UCSD-AML1 (cell line): ENCODE measurements around the gene PIK3R4.

ENCODE experiments used
- DNase-seq: peaks from one replicate; lab custom pipeline; 2025; ENCODE audit not compliant: unreplicated experiment; lab: John Stamatoyannopoulos, UW

The PIK3R4 gene

DNA sequence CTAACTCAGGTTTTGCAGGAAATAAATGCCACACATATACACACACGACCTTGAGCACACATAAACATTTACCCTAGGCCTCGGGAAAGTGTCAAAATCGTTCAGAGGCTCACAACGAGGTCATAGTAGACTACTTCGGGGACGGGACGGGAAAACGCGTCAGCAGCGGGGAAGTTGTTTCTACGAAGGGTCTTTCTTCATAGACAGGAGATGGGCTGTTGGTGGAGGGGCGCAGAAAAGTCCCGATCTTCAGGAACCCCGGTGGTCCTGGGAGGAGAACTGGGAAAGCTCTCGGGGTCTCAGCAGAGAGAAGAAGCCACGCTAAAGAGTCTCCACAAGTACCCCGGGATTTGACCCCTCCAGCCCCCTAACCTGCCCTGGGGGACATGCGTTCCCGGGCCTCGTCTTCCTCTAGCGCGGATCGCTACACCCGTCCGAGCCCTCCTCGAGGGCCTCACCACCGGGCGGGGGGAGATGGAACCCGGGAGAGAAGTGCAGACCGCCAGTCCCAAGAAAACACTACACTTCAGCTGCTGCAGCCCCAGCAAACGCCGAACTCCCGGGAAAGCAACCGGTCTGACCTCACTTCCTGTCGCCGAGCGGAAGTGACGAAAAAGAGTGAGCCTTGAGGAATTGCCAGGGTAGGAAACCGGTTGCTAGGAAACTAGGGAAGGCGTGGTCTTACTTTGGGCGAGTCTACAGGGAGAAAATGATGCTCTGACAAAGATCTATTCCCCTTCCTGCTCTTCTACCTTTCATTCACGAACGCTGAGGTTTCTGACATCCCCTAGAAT lies at the start of gene PIK3R4:
Gene PIK3R4, minus strand, starts transcription at position 584 of the 794 bp plus-strand sequence. CDS start 1,611 bp downstream, outside the sequence.
- DNase-seq, result peak; percentile 89

DNA sequence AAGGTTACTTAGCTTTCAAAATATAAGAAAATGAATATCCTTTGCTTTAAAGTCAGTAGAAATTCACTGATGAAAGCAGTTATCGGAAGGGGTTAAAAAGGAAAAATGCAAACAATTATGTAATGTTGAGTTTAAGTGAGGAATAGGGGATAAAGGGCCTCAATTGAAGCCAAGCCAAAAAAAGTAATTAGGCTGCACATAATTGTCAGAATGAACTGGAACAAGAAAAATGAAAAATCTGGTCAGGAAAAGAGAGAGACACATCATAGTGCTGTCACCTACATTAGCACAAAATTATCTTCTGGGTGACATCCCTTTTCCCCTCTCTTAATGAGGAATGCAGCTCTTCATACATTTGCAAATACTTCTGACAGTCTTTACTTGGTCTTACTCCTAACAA lies 48.8 kb upstream of the PIK3R4 start:
- no peak for DNase-seq

DNA sequence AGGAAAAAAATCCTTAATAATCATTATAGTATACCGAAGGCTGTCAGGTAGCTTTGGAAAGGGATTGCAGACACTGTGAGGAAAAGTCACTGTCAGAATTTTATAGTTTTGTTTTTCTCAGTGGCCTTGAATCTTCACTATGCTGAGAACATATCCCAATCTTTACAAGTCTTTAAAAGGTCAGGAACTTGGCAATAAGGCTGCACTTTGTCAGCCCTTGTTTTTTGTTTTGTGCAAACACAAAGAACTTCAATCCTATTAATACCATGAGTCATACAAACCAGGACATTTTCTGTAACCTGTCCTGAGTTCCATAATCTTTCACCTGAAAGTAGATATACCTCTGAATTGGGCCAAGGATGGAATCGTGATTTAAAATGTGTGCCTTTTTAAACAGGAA lies 45.6 kb upstream of the PIK3R4 start:
- DNase-seq, result no peak

DNA sequence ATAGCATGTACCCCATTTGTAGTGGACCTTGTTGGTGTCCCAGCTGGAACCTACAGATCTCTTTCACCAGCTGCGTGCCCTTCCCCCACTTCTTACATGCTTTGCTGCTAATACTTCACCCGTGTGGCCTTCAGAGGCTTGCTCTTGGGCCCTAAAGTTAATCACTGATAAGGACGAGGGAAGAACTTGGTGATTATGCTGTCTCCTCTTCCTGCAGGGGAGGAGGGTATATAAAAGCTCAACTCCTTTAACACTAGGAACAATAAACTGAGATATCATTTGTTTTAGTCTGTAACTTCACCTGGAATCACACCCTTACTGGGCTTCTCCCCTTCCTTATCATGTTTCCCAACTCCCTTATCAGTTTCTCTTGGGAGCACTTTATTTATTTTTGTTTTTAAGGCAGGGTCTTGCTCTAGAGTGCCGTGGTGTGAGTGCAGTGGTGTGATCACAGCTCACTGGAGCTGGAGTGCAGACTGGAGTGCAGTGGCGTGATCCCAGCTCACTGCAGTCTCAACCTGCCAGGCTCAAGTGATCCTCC lies 43.2 kb upstream of the PIK3R4 start:
- DNase-seq, result no peak

GRCh38 chr3:130787422-130788068 lies 40.9 kb upstream of the PIK3R4 start:
- peak; percentile 46 for DNase-seq

DNA sequence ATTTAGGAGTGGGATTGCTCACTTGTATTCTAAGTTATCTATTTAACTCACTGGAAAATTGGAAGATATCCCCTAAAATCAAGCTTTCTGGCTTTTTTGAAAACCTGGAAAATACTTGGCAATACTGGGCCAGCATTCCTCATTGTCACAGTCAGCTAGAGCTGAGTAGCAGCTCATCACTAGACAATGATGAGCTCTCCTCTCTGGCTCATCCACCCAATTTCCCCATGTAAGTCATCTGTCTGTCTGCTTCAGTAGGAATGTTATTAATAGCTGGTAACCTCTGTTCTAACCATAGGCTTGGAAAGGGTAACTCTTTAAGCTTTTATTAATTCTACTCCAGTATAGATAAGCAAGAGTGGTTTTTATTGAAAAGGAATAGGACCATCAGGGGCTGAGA lies 39.7 kb upstream of the PIK3R4 start:
- DNase-seq, result no peak

DNA sequence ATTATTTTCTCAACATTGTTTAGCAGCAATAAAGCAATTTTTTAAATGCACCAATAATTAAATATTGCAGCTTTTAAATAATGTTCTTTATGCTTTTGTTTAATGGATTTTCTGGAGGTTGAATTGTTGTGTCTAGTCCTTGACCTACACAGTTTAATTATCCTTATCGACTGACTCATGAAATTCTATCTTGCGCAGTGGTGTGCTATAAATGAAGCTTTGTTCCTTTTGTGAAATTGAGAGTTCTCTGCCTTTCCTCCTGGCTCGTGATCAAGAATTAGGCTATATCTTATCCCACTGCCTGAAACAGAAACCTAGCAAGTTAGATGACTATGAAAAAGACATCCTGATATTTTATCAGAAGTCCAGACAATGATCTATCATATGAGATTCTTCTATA lies 37.0 kb upstream of the PIK3R4 start:
- no peak for DNase-seq

DNA sequence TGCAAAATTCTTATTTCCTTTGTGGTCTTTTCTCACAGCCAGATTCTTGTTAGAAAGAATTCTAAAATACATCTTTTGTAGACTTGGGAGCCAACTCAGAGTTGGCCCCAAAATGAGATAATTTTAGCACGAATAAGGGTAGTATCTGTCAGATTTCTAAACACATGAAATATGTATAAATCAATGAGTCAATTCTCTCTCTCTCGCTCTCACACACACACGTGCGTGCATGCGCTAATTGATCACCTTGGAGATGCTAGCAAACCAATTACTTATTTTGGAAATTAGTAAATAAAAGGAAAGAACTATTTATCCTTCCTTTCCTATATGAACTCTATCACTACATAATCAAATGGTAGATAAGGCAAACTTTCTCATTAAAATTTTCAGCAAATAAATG lies 32.9 kb upstream of the PIK3R4 start:
- no peak for DNase-seq

- no peak for DNase-seq
These were observed 32.4 kb upstream of the PIK3R4 start for GRCh38 chr3:130779031-130779430.

DNA sequence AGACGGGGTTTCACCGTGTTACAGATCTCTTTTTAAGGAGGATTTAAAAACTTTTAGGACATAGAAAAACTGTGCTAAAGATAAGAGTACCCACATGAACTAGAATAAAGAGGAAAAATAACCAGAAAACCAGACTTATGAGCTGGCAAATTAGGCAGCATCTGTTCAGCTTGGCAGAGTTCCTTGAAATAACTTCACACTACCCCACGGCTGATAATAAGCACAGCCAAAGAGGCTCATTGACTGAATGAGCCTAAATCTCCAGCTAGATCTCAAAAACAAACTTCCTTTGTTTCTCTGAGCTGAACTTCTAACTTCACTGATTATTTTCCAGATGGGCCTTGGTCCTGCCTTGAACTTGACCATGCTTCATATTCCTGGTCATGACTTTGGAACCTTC lies 26.7 kb upstream of the PIK3R4 start:
- DNase-seq, result no peak

DNA sequence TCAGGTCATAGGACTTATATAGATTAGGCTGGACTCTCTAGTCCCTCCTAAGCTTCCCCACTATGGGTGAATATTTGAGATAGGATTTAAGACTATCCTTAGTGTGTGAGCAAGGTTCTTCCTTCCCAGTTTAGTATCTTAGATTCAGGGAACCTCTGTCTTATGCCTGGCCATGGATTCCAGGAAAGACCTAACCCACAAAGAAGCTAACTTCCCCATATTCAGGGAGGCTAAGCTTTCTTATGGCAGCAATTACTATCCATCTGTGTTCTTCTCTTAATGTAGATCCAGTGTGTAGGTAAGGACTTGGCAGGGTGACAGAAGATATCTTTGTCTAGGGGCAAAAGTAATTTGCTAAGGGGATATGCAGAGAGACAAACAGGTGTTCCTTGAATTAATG lies 25.5 kb upstream of the PIK3R4 start:
- no peak for DNase-seq

DNA sequence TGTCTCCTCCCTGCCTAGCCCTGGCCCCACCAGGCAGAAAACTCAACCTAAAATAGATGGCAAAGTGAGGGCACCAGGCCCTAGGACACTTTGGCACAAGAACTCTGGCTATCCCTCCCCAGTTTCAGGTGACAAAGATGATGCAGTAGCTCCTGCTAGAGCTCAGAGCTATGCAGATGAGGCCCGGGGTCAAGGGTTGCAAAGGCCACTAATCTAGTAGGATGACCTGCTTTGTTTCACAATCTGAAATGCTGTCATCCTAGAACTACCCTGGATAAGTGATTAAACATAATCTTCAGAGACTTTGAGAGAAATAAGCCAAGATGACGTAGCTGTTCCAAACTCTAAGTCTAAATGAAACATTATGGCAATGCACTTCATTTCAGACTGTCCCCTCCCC lies 24.0 kb upstream of the PIK3R4 start:
- DNase-seq, result no peak

DNA sequence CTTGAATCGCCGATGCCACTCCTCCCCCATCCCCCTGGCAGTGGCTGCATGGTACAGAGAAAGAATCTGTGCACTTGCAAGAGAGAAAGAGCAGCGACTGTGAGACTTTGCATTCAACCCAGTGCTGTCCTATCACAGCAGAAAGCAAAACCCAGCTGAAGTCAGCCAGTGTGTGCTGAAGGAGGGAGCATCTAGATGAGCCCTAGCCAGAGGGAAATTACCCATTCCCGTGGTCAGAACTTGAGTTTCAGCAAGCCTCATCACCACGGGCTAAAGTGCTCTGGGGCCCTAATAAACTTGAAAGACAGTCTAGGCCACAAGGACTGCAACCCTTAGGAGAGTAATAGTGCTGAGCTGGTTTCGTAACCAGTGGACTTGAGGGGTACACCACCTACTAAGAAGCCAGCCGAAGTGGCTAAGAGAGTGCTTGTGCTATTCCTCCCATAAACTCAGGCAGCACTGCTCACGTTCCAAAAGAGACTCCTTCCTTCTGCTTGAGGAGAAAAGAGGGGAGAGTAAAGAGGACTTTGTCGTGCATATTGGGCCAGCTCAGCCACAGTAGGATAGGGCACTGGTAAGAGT lies 15.2 kb upstream of the PIK3R4 start:
- DNase-seq, result no peak

GRCh38 chr3:130760922-130761321 lies 14.3 kb upstream of the PIK3R4 start:
- DNase-seq, result no peak

- peak; percentile 37 for DNase-seq
These were observed 13.2 kb upstream of the PIK3R4 start for GRCh38 chr3:130759692-130760338.

- DNase-seq, result no peak
These were observed 12.2 kb upstream of the PIK3R4 start for GRCh38 chr3:130758624-130759369.

DNA sequence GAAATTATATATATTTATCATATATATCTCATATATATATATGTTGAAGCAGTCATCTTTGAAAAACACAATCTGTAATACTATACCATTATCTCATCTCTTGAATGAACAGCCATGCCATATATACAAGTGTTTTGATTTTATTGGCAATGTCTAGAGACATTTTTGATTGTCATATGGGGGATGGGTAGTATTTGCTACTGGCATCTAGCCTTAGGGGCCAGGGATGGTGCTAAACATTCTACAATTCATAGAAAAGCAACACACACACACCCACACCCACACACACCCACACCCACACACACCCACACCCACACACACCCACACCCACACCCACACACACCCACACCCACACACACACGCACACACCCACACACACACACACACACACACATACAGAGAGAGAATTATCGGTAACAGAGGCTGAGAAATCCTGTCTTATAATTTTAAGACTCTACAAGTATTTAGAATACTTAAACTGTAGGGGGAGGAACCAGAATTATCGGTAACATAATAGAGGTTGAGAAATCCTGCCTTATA lies 11.1 kb upstream of the PIK3R4 start:
- DNase-seq, result no peak

DNA sequence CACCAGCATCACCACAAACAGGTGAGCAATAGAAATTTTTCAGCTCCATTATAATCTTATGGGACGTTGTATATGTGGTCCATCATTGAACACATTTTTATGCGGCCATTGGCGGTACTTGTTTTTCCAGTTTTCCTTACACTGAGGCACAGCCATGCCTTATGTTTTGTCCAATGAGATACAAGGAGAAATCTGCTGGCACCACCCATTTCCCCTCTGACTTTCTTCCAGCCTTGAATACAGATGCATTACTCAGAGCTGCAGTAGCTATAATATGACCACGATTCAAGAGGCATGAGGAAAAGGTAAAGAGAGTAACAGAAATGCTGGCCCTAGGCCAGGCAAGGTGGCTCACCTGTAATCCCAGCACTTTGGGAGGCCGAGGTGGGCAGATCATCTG lies 9.0 kb upstream of the PIK3R4 start:
- DNase-seq, result no peak

DNA sequence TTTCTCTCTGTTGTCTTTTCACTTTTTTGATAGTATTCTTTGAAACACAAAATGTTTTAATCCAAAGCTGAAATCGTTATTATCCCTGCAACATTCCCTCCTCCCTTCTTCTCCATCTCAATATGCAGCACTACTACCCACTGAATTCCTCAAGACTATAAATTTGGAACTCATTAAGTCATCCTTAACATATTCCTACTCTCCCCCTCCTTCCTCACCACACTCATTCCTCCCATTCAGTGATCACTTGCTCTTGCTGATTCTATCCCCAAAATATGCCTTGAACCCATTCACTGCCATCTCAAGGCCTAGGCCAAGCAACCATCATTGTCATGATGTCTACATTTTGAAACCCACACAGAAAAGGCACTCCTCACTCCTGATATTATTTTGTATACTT lies 2.4 kb upstream of the PIK3R4 start:
- no peak for DNase-seq

DNA sequence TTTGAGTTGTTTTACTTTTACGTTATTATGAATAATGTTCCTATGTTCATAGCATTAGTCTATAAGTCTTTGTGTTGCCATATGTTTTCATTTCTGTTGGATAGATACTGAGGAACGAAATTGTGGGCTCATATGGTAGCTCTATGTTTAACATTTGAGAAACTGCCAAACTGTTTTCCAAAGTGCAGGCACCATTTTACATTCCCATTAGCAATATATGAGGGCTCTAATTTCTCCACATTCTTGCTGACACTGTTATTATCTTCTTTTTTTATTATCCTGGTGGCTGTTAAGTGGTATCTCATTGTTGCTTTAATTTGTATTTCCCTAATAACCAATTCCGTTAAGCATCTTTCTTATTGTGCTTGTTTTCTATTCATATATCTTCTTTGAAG lies 1.8 kb upstream of the PIK3R4 start:
- no peak for DNase-seq

DNA sequence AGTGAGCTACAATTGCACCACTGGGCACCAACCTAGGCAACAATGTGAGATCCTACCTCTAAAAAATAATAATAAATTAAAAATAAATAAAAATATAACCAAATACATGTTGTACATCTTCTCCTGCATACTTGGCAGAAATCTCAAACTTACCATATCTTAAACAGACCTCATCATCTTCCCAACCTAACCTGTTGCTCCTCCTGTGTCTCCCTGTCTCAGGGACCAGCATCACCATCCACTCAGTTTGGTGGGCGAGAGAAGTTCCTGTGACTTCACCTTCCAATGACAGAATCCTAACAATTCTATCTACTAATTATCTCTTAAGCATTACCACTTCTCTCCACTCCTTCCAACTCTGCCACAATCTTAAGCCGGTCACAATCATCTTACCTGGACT lies 3.3 kb downstream of the PIK3R4 start:
- no peak for DNase-seq
